ENCODE data around the gene SLC27A6. TPM values are rescaled to one million over a fixed set of nuclear protein-coding genes. Genes with fewer than 3 reads are reported as not detected.

The SLC27A6 gene
- total RNA-seq, 1 donor from 2014 or later = not detected

DNA sequence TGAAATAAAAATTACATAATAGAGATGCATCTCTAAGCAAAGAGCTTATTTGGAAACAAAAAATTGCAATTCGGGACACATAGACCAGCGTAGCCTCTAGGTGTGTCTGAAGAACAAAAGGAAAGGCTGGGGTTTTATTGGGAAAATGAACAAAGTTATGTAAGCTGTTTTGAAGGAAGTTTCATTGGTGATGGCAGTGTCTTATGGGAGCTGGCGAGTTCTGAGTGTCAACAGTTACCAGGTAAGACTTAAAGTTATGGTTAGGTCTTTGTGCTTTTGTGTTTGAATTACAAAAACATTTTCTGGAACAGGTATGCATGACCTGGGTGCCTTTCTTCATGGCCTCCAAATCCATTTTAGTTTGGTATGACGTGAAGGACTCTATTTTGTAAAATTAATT is 48.9 kb downstream of the SLC27A6 start:
- no peaks in the 10 kb centered on the region for H3K27me3 ChIP-seq
- intact Hi-C loops (cut with DNase I) = no loop called here
- TF ChIP-seq, protein P1, sequence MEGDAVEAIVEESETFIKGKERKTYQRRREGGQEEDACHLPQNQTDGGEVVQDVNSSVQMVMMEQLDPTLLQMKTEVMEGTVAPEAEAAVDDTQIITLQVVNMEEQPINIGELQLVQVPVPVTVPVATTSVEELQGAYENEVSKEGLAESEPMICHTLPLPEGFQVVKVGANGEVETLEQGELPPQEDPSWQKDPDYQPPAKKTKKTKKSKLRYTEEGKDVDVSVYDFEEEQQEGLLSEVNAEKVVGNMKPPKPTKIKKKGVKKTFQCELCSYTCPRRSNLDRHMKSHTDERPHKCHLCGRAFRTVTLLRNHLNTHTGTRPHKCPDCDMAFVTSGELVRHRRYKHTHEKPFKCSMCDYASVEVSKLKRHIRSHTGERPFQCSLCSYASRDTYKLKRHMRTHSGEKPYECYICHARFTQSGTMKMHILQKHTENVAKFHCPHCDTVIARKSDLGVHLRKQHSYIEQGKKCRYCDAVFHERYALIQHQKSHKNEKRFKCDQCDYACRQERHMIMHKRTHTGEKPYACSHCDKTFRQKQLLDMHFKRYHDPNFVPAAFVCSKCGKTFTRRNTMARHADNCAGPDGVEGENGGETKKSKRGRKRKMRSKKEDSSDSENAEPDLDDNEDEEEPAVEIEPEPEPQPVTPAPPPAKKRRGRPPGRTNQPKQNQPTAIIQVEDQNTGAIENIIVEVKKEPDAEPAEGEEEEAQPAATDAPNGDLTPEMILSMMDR (IDR thresholded peaks at IDR 0.05) = no peak

DNA sequence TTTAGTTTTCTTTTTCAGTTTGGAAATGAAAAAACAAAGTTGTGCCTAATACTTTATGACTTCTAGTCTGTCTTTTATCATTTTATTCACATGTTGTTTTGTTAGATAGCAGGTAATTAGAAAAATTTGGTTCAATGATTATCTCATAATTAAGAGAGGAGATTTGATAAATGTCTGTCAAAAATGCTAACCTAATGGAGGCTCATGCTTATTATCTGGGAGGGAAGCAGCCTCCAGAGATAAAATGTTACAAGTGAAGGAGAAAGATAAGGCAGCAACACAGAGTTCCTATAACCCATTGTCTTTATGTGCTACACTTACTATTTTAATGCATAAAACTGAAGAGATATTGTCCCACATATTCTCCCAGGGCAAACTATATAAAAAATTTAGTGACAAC is 53.5 kb downstream of the SLC27A6 start:
- Histone ChIP-seq H3K27ac (no peak overlapping the region), H3K9me3 (no peaks in the 10 kb centered on the region), H3K4me3 (no peak overlapping the region), H3K27me3 (no peaks in the 10 kb centered on the region), H3K36me3 (no peaks in the 10 kb centered on the region), H3K4me1 (no peaks in the 10 kb centered on the region)
- ATAC-seq (no peak), DNase-seq (no peak)
- TF ChIP-seq, protein P1 (IDR thresholded peaks at IDR 0.05) = no peak
- intact Hi-C loops (cut with DNase I) = no loop called here

More for the DNA sequence above, 48.9 kb downstream of the SLC27A6 start:
- ATAC-seq = no peak
- Histone ChIP-seq H3K9me3 (no peaks in the 10 kb centered on the region), H3K4me1 (no peaks in the 10 kb centered on the region), H3K27ac (no peak overlapping the region), H3K36me3 (no peaks in the 10 kb centered on the region), H3K4me3 (no peak overlapping the region)
- DNase-seq = no peak

DNA sequence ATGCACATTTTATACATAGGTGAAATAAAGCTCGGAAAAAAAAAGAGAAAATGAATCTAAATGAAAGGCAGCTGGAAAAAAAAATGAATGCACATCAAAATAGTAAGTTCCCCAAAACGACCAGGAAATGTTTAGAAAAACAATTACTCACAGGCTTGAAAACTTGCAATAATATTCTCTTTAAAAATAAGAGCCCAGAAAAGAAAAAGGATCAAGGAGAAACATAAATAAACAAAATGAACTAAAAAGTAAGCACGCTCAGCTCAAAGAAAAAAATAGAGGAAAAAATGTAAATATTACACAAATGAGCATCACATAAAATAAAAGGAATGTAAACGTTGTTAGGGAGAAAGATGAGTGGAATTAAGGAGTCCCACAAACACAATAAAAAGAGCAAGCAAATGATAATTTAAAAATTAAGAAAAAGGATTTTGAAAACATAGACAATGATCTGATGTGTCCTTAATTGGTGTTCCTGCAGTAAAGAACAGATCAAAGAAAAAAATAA is 54.2 kb downstream of the SLC27A6 start:
- intact Hi-C loops (cut with DNase I) = no loop called here
- Histone ChIP-seq H3K27me3 (no peaks in the 10 kb centered on the region), H3K36me3 (no peaks in the 10 kb centered on the region), H3K4me1 (no peaks in the 10 kb centered on the region), H3K27ac (no peak overlapping the region), H3K9me3 (no peaks in the 10 kb centered on the region), H3K4me3 (no peak overlapping the region)
- no peak for ATAC-seq
- TF ChIP-seq, protein P1 (IDR thresholded peaks at IDR 0.05) = no peak
- no peak for DNase-seq

DNA sequence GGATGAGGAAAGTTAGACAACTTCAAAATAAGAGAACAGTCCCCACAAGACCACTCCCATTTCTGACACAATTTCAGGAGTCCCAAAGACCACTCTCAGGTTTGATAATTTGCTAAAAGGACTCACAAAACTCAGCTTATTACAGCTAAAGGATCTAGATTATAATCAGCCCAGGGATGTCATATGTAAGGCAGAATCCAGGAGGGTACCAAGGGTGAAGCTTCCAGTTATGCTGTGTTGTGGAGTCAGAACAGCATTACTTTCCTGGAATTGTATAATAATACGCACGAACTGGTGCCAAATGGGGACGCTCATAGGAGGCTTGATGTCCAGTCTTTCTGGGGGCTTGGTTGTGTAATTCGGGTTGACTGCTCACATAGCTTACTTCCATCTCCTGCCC is 55.4 kb downstream of the SLC27A6 start:
- ATAC-seq (no peak), DNase-seq (no peak)
- H3K27ac ChIP-seq = no peak overlapping the region
- H3K4me1 ChIP-seq = no peaks in the 10 kb centered on the region
- TF ChIP-seq, protein P1 (IDR thresholded peaks at IDR 0.05) = no peak
- no peak overlapping the region for H3K4me3 ChIP-seq
- no peaks in the 10 kb centered on the region for H3K27me3 ChIP-seq
- intact Hi-C loops (cut with DNase I) = no loop called here
- no peaks in the 10 kb centered on the region for H3K36me3 ChIP-seq
- H3K9me3 ChIP-seq = no peaks in the 10 kb centered on the region

DNA sequence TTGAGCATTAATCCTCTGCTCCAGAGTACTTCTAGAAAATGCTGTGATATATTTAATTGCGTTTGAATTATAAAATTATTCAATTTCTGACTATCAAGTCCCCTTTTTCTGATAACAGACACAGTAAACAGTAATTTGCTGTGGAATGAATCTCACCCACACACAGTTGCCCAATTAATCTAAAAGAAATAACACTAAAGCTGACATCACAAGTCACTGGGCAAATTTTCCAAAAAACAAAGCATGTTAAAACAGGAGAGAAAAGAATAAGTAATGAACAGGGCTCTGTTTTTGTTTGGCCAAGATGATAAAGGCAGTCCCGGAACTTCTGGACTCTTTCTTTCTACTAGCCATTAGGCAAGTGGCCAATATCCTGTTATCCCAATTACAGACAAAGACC is 56.5 kb downstream of the SLC27A6 start:
- Histone ChIP-seq H3K4me1 (no peaks in the 10 kb centered on the region), H3K4me3 (no peak overlapping the region), H3K27me3 (no peaks in the 10 kb centered on the region), H3K36me3 (no peaks in the 10 kb centered on the region), H3K27ac (no peak overlapping the region), H3K9me3 (no peaks in the 10 kb centered on the region)
- DNase-seq (no peak), ATAC-seq (no peak)
- TF ChIP-seq, protein P1 (IDR thresholded peaks at IDR 0.05) = no peak
- intact Hi-C loops (cut with DNase I) = no loop called here

DNA sequence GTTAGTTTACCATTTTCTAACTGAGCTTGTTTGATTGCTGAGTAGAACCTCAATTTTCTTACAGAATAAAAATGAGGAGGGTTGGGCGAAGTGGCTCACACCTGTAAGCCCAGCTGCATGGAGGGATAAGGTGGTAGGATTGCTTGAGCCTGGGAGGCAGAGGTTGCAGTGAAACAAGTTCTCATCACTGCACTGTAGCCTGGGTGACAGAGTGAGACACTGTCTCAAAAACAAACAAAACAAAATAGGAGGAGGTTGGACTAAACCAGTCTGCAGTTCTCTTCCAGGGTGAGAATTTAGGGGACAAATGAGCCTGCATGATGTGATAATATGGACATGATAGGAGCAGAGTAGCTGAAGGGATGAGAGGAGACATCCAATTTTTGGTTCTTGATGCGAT is 57.3 kb downstream of the SLC27A6 start:
- H3K4me3 ChIP-seq = no peak overlapping the region
- H3K27me3 ChIP-seq = no peaks in the 10 kb centered on the region
- H3K27ac ChIP-seq = no peak overlapping the region
- TF ChIP-seq, protein P1 (IDR thresholded peaks at IDR 0.05) = no peak
- H3K36me3 ChIP-seq = no peaks in the 10 kb centered on the region
- H3K4me1 ChIP-seq = no peaks in the 10 kb centered on the region
- intact Hi-C loops (cut with DNase I) = no loop called here
- DNase-seq (no peak), ATAC-seq (no peak)
- no peaks in the 10 kb centered on the region for H3K9me3 ChIP-seq

Data from upper lobe of right lung (tissue), 1 donor.